ENCODE data around the gene TMED7.

The TMED7 gene

GRCh38 chr5:115634343-115635132 is 8.7 kb upstream of the TMED7 start:
- TF ChIP-seq CTCF (IDR thresholded peaks at IDR 0.05; ENCODE audit: borderline replicate concordance, control extremely low read depth, extremely low read depth, insufficient read depth, missing control alignments): peak; percentile 93
- in situ Hi-C loops (cut with MboI; ENCODE audit: low sequenced_read_pairs, unreplicated experiment): no loop called here
- peak; percentile 68 for DNase-seq (ENCODE audit: low spot score)

GRCh38 chr5:115629903-115630302 is 4.1 kb upstream of the TMED7 start:
- DNase-seq (ENCODE audit: low spot score): no peak
- no peak for TF ChIP-seq CTCF (IDR thresholded peaks at IDR 0.05; ENCODE audit: borderline replicate concordance, control extremely low read depth, extremely low read depth, insufficient read depth, missing control alignments)
- in situ Hi-C loops (cut with MboI; ENCODE audit: low sequenced_read_pairs, unreplicated experiment): loop anchor here (10.0 kb wide), 1 partner anchor 435 kb away; no protein-coding TSS in a partner anchor

- in situ Hi-C loops (cut with MboI; ENCODE audit: low sequenced_read_pairs, unreplicated experiment): loop anchor here (10.0 kb wide), 1 partner anchor 437 kb away; no protein-coding TSS in a partner anchor
- DNase-seq (ENCODE audit: low spot score): no peak
These were observed 1.5 kb upstream of the TMED7 start for GRCh38 chr5:115627295-115627865.

GRCh38 chr5:115626445-115626823 is 598 bp upstream of the TMED7 start:
- in situ Hi-C loops (cut with MboI; ENCODE audit: low sequenced_read_pairs, unreplicated experiment): loop anchor here (10.0 kb wide), 1 partner anchor 438 kb away; no protein-coding TSS in a partner anchor
- peak; percentile 23 for DNase-seq (ENCODE audit: low spot score)
- no peak for TF ChIP-seq CTCF (IDR thresholded peaks at IDR 0.05; ENCODE audit: borderline replicate concordance, control extremely low read depth, extremely low read depth, insufficient read depth, missing control alignments)

More at GRCh38 chr5:115627295-115627865, 1.5 kb upstream of the TMED7 start:
- no peak for TF ChIP-seq CTCF (IDR thresholded peaks at IDR 0.05; ENCODE audit: borderline replicate concordance, control extremely low read depth, extremely low read depth, insufficient read depth, missing control alignments)

- in situ Hi-C loops (cut with MboI; ENCODE audit: low sequenced_read_pairs, unreplicated experiment): loop anchor here (10.0 kb wide), 1 partner anchor 440 kb away; no protein-coding TSS in a partner anchor
- TF ChIP-seq CTCF (IDR thresholded peaks at IDR 0.05; ENCODE audit: borderline replicate concordance, control extremely low read depth, extremely low read depth, insufficient read depth, missing control alignments): no peak
These were observed 842 bp downstream of the TMED7 start for GRCh38 chr5:115624994-115625393.

GRCh38 chr5:115623658-115624057 is 2.2 kb downstream of the TMED7 start:
- in situ Hi-C loops (cut with MboI; ENCODE audit: low sequenced_read_pairs, unreplicated experiment): loop anchor here (10.0 kb wide), 1 partner anchor 441 kb away; no protein-coding TSS in a partner anchor
- DNase-seq (ENCODE audit: low spot score): no peak
- no peak for TF ChIP-seq CTCF (IDR thresholded peaks at IDR 0.05; ENCODE audit: borderline replicate concordance, control extremely low read depth, extremely low read depth, insufficient read depth, missing control alignments)

More at GRCh38 chr5:115624994-115625393, 842 bp downstream of the TMED7 start:
- no peak for DNase-seq (ENCODE audit: low spot score)
